ENCODE results near the gene EXOC6.
A peak's percentile ranks its signal among the peaks of the same experiment; 100 is the strongest.

EXOC6 gene

DNA sequence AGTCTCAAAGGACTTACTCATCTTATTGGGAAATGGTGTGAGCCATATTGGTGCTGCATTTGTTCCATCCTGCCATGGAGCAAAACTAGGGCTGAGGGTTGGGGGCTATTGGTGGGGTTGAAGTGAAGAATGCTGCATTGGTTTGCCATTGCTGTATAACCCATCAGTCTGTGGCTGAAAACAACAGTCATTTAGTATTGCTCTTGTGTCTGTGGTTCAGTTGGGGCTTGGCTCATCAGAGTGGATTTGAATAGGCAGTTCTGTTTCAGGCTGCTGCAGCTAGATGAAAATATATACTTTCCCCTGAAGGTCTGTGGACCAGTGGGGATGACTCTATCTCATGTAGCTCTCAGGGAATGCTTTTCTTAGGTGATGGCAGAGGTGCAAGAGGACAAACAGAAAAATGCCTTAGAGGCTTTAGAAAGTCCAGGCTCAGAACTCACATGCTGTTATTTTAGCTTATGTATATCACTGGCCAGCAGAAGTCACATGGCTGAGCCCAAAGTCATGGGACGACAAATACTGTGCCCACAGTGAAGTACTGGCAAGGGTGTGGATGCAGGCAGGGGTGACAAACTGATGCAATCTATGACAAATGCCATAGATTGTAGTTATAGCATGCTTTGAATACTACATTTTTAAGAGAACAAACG is 15.2 kb upstream of the EXOC6 start:
- FAIRE-seq, result no peak

DNA sequence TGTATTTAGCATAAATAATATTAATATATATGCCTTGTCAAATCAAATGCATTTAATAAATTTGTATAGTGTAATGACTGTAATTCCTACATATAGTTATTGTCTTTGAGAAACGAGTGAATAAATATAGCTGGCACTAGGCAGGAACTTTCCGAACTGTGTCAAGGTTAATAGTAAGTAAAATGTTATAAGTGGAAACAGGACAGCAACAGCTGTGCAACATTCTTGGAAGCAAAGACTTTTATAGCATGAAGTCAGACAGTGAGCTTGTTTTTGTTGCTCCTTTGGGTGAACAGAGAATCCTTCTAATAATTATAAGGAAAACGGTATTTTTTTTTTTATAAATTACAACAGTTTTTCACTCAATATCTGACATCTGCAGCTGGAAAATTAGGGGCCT is 14.0 kb upstream of the EXOC6 start:
- FAIRE-seq, result no peak

DNA sequence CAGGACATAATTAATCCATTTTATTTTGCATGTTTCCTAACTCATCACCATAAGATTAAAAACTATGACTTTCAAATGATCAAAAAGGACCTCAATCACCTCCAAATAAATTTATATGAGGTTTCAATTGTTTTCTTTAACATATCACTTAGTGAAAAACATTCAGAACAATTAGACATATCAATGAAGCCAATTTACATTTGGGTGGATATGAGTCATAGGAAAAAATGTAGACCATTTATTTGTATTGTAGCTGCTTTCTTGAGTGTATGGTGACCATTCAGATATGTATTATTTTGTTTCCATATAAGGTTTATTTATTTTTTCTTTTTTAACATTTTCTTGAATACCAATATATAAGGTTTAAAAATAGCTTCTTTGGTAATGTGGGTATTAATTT is 13.3 kb upstream of the EXOC6 start:
- no peak for FAIRE-seq

DNA sequence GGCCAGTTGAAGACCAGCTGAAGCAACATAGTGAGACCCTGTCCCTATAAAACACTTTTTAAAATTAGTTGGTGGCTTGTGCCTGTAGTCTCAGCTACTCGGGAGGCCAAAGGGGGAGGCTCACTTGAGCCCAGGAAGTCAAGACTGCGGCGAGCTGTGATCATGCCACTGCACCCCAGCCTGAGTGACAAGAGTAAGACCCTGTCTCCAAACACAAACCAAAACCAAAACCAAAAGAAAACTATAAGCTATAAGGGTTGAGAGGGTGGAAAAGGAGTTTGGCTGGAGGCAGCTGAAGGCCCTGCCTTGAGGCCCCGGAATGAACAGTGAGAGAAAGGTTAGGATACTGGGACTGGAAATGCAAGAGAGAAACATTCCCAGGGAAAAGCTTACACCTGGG is 10.9 kb upstream of the EXOC6 start:
- no peak for FAIRE-seq

DNA sequence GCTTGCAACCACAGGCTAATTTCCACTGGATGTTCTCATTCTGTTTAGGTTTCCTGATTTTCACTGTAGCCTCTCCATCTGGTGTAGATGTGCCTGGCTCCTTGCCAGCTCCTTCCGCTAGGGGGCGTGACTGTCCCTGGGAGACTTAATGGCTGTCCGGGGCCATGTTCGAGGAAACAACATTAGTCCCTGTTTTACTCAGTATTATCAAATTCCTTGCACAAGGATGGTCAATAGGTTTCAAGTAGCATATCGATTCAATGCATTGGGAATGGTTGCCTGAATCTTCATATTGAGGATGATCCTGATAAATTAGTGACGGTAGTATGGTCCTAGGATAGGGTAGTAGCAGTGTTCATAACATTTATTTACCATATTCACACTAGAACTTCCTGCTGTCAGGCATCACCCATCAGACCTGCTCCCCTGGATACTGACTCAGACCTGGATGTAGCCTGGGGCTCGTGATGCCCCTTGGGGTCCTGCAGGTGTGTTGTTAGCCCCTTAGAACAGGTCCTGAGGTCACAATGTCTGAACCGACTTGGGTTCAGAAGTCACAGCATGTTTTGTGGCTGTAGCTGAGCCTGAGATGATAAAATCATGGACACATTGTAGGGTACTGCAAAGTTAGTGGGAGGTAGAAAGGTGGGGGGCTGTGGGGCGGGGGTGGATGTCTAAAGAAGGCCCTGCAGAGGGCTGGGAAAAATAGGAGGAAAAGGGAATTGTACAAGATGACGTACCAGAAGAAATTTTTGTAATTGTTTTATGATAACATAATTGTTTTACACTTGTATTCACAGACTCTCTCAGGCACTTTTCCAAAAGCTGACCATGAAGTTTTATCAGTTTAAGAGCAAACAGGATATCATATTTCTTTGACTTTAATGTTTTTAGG is 8.9 kb upstream of the EXOC6 start:
- no peak for FAIRE-seq

DNA sequence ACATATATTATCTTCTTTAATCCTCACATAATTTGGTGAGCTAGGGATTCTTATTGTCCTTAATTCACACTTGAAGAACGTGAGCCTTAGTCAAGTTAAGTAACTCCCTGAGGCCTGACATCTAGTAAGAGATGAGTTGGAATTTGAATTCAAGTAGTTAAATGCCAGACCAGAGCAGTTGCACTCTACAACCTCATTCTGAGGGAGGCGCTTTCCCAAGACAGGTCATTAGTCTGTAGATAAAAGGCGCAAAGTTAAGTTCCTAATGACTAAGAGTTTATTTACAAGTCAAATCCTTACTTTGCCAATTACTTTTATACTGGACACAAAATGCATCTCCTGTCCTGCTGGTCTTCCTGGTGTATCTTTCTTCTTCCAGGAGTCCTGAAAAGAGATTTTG is 3.6 kb upstream of the EXOC6 start:
- FAIRE-seq, result no peak

DNA sequence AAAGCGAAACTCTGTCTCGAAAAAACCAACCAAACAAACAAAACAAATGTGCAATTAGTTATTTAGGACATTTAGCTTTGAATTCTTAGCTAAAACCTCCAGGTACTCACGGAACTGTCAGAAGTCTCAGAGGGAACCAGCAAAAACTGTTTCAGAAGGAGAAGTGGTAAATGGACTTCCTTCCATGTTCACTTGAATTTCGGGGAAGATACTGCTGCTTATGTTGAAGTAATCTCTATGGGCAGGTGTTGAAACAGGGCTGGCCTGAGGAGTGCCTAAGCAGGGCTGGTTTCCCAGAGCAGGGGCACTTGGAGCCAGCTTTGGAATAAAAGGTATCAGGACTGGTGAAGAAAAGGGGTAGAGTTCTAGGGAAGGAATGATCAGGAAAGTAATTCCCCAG is 2.4 kb upstream of the EXOC6 start:
- no peak for FAIRE-seq

DNA sequence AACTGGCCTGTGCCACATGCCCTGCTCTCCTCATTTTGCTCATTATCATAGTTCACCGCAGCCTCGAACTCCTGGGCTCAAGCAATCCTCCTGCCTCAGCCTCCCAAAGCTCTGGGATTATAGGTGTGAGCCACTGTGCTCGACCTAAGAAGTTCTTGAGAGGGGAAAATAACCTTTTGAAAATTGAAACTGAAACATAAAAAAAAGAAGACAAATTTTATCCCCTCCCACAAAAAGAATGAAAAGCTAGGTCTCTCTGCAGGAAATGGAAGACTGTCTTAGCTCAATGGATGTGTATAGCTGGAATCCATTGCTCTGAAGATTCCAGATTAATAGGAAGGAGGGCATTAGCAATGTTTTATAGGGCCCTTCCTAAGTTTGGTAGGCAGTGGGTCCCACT is 2.0 kb upstream of the EXOC6 start:
- FAIRE-seq, result no peak

DNA sequence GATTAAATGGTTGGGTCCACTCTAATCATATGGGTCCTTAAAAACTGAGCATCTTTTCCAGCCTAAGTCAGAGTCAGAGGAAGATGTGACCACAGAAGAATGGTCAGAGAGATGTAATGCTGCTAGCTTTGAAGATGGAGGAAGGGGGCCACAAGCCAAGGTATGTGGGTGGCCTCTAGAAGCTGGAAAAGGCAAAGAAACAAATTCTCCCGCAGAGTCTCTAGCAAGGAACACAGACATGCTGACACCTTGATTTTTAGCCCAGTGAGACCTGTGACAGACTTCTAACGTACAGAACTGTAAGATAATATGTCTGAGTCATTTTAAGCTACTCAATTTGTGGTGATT is 1.5 kb upstream of the EXOC6 start:
- FAIRE-seq, result no peak

DNA sequence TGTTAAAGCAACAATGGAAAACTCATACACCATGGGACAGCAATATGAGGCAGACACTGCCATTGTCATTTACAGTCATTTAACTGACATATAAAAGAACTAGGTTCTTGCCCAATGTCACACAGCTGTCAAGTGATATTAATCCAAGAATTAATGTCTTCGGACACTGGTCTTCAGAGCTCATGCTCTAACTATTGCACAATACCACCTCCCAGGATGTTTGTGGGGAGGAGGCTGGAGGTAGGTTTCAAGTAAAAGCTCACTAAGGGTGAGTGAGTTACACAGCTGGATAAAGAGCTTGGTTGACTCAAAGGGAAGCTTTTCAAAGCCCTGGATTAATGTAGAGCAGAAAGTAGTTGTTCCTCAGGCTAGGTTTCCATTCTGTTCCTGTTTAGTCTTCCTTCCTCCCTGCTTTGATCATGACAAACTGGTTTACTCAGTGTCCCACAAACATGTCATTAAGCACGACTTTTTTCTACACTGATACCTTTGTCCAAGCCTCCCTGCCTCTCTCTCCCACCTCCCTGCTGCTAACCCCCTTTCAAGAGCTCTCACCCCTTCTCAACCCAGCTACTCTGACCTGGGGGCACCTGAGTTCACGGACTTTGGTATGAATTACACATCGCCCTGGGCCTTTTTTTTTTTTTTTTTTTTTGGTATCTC is 987 bp upstream of the EXOC6 start:
- FAIRE-seq, result no peak

DNA sequence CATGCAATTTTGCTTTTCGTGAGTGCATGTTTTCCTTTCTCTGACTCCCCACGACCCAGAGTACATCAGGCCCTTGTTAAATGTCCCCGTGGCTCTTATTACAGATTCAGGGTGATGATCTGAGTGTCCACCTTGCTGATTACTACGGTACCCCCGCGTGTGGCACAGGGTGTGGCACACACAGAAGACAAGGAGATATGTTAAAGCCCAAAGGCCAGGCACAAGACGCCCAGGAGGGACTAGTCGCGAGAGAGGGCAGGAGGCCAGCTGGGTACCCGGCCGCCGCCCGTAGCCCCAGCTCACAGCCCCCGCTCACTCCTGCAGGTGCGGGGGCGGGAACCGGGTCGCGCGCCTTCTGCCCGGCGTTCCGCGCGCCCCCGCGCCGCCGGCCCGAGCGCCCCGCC is 281 bp upstream of the EXOC6 start:
- no peak for FAIRE-seq

DNA sequence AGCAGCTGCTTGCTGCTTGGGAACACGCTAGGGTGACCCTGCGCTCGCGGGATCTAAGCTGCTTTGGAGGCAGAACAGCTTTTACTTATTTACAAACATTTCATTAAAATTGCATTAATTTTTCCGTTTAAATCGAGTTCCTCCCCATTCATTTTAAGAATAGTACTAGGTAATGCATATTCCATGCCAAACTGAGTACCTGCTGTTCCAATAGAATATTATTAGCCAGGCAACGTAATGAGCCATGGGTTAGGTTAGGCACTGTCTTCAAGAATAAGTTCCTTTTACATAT is 860 bp downstream of the EXOC6 start:
- no peak for FAIRE-seq

DNA sequence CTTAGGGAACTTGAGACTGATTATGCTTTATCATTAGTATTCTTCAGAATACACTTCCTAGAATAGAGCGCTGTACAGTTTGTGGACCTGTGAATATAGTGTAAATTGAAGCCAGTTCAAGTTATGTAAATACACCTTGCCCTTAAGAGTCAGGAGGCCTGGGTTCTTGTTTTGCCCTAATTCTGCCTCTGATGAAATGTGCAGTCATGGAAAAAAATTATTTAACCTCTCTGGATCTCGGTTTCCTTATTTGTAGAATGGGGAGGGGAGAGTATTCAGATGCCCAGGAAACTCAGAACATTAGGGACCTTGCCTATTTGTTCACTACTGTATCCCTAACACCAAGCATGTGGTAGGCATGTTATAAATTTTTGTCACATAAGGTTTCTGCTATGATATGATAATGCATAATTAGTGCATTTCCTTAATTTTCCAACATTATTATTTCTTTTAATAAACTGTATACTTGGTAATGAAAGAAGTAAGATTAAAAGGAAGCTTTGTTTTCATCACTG is 1.3 kb downstream of the EXOC6 start:
- FAIRE-seq, result no peak

DNA sequence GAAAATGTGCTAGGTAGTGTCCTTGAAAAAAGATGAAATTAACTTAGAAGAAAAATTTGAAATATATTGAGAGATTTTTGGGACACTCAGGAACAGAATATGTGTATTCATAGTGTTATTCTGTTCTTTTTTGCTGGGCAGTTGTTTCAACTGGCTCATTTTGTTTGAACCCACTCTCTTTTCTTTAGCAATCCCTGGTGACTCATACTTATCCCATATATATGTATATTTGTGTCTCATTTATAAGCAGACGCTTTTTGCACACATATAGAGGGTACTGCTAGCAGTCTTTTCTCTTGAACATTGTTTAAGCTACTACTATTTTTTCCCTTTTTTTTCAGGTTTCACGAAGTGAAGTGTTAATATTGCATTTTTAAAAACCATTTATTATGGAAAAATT is 1.9 kb downstream of the EXOC6 start:
- FAIRE-seq, result no peak

DNA sequence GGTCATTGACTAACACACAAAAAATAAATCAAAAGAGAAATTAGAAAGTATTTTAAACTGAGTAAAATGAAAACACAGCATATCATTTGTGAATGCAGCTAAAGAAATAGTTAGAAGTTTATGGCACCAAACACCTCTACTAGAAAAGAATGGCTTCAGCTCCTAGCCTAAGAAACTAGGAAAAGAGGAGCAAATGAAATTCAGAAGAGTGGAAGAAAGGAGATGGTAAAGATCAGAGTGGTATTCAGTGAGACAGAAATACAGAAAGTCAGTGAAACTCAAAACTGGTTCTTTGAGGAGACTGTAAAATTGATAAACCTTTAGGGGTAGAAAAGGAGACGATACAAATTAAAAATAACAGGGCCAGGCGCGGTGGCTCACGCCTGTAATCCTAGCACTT is 2.7 kb downstream of the EXOC6 start:
- no peak for FAIRE-seq

DNA sequence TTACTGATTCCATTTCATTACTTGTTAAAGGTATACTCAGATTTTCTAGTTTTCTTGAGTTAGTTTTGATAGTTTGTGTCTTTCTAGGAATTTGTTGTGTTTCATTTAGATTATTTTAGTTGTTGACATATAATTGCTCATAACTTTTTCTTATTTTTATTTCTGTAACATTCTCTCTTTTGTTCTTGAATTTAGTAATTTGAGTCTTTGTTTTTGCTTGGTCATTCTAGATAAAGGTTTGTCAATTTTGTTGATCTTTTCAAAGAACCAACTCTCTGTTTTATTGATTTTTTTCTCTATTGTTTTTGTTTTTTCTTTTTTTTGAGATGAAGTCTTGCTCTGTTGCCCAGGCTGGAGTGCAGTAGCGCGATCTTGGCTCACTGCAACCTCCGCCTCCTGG is 7.2 kb downstream of the EXOC6 start:
- FAIRE-seq, result peak; percentile 26

DNA sequence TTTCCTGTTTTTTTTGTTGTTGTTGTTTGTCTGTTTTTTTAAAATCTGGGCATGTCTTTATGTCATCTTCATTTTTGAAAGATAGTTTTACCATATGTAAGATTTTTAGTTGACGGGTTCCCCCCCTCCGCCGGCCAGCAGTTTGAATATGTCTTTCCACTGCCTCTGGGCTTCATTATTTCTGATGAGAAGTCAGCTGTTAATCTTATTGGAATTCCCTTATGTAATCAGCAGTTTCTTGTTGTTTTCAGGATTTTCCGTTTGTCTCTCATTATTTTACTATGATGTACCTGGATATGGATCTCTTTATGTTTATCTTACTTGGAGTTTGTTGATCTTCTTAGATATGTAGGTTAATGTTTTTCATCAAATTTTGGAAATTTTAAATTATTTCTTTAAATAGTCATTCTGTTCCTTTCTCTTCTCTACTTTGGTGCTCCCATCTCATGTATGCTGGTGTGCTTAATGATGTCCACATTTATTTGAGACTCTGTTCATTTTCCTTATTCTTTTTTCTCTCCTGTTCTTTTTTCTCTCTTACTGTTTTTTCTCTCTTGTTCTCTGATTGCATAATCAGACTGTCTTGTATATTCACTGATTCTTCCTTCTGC is 9.7 kb downstream of the EXOC6 start:
- no peak for FAIRE-seq

DNA sequence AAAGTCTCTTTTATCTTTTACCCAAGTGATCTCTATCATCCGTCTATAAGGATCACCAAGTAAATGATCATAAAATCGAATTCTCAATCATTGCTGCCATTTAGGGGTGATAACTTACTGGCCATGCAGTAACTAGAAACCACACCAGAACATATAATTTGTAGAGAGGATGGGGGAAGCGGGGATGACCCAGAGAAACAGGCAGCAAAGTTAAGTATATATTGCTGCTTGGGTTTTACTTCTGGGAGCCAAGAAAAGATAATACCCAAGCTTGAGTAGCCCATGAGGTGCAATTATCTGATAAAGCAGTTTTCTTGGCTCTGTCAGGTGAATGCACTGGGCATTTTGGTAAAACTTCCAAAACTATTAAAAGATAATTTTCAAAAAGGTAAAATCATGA is 18.9 kb downstream of the EXOC6 start:
- FAIRE-seq, result no peak

DNA sequence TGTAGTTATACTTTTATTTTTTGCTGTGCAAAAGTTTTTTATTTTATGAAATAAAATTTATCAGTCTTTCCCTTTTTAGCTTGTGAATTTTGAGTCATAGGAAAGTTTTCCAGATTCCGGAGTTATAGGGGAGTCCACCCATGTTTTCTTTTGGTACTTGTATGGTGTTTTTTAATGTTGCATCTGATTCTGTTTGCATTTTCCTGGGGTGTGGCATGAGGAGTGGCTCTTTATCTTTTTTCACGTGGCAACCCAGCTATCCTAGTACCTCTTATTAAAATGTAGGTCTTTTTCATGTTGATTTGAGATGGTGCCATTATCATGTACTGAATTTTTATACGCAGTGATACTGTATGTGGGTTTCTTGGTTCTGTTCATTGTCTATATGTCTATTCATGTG is 19.7 kb downstream of the EXOC6 start:
- FAIRE-seq, result no peak

DNA sequence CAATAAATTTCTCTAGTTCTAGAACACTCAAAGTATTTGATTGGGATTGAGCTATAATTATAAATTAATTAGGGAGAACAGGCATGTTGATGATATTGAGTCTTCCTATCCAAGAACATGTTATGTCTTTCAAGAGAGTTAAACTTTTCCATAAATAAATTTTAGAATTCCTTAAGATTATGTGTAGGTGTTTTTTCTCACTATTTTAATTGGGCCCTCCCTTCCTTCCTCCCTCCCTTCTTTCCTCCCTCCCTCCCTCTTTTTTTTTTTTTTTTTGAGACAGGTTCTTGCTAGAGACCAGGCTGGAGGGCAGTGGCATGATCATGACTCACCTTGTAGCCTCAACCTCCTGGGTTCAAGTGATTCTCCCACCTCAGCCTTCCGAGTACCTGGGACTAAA is 20.2 kb downstream of the EXOC6 start:
- FAIRE-seq, result no peak

DNA sequence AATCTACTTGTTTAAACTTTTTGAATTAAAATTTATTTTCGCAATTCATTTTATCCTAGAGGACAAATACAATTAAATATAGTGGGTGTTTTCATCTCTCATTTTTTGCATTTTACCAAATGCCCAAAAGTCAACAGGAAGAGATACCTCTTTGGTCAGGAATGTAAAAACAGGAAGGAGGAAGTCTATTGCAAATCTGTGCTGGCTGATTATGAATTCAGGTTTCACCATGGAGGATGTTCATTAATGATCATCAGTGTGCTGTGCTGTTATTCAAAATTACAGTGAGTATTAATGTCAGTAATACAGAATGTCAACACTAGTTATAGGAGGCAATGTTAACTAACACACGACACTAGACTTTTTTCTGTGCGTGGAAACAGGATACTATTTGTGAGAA is 24.7 kb downstream of the EXOC6 start:
- FAIRE-seq, result no peak

DNA sequence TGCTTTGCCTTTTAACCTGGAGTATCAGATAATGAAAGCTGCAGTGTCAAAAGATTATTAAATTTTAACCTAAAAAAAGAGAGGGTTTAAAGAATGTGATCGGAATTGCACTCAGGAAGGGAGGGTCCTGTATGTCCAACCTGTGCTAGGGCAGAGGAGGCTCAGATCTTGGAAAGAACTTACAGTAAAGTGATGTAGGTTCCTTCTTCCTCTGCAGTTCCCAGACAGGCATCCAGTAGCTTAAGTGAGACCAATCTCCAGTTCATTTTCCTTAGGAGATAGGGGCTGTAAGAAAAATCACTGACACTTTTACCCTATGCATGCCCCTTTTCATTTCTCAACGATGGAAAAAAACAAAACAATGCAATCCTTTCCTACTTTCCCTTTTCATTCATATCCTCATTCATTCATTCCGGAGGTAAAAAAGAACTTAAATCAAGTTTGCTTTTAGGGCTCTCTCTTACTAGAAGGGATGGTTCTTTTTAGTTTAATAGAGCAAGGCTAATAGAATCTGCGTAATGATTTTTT is 28.3 kb downstream of the EXOC6 start:
- no peak for FAIRE-seq

DNA sequence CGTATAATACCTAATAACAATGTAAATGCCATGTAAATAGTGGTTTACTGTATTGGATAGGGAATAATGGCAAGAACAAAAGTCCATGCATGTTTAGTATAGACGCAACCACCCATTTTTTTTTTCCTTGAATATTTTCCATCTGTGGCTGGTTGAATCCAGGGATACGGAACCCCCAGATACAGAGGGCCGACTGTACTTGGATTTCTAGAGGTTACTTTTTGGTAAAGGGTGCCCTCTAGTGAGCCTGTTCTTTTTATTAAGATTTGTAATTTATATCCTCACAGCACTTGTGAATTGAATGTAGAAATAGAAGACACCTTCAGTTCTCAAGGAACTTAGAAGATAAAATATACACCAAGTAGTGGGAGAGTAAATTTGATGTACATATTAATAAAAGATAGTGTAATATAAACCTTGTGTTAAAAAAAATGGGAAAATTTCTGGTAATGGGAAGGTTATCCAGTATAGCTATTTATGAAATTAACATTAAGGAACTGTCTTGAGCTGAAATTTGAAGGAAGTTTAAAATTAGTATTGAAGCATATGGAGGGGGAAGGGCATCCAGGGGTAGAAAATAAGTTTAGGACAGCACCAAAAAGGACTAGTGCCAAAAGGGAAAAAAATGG is 32.0 kb downstream of the EXOC6 start:
- peak; percentile 29 for FAIRE-seq

Data from endometrium (tissue), 2 donors.